Hematopoietic multipotent progenitor cell treated with erythropoietin and hydrocortisone succinate and interleukin-3 and kit ligand, for 17 days (in vitro differentiated cells): Measurements from ENCODE around the gene ATRNL1.
"Not testable (repeated sequence)": the region's sequence is repeated elsewhere in the genome, so short reads cannot be mapped to it uniquely, and the experiment has no call there.

Experiments used
- DNase-seq: peaks from one replicate; pipeline ENCODE4 v3.0.0-alpha.2; 2015; ENCODE audit warnings: low spot score

ATRNL1 gene

DNA sequence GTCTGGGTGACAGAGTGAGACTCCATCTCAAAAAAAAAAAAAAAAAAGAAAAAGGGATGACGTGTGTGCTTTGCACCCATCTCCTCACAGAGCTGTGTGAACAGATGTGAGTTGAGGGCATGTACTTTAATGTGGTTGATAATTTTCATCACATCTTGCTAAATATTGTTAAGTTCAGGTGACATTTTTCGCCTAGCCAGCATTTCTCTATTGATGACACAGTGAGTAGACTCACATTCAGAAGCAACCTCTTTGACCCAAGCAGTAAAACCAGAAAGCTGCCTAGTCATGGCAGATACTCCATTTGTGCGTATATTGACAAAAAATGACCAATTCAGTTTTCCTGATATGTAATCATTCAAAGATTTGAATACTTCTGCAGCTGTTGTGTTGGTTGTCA, 126.0 kb downstream of the ATRNL1 start:
- DNase-seq, result no peak

DNA sequence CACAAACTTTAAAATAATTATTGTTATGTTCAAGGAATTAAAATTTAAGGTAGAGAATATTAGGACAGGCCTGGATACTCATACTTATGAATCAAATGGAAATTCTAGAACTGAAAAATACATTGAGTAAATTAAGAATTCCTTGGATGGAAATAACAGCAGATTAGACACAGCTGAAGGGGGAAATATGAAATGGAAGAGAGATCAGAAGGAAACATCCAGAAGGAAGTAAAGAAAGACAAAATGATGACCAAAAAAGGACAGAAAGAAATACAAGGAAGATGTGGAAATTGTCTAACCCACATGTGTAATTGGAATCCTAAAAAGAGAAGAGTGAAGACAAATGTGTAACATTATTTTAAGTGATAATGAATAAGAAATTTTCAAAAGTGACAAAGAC, 128.9 kb downstream of the ATRNL1 start:
- DNase-seq, result no peak

DNA sequence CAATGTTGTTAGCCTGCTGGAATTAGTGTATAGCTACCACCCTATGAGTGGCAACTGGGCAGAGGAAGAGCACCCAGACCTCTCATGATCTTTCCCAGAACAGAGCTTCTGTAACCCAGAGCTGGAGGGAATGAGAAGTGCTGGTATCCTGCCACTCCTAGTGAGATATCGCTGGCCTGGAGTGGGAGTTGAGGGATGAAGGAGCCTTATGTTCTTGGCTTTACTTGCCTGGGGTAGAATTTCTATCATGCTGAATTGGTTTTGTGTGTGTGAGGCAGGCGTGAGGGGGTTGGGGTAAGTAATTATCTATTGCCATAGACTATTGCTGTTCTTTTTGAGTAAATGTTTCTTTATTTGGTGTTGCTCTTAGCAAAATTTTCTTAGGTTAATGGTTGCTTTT, 146.6 kb downstream of the ATRNL1 start:
- no peak for DNase-seq

DNA sequence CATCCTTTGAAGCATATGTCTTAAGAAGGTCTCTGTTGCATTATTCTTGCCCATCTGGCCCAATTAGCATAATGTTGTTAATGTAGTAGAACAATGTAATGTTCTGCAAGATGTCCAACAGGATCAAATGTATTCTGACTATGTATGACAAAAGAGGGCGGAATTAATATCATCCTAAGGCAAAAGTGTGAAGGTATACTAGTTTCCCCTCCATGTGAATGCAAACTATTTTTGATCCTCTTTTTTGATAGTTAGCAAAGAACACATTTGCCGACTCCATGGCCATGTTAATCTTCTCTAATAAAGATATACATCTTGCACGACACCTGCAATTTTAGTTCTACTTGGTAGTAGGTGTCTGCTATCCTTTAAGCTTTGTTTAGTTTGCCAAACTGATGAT, 157.6 kb downstream of the ATRNL1 start:
- DNase-seq, result no peak

DNA sequence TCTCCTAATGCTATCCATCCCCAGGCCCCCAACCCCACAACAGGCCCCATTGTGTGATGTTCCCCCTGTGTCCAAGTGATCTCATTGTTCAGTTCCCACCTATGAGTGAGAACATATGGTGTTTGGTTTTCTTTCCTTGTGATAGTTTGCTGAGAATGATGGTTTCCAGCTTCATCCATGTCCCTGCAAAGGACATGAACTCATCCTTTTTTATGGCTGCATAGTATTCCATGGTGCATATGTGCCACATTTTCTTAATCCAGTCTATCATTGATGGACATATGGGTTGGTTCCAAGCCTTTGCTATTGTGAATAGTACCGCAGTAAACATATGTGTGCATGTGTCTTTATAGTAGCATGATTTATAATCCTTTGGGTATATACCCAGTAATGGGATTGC, 160.6 kb downstream of the ATRNL1 start:
- DNase-seq, result not testable (repeated sequence)

DNA sequence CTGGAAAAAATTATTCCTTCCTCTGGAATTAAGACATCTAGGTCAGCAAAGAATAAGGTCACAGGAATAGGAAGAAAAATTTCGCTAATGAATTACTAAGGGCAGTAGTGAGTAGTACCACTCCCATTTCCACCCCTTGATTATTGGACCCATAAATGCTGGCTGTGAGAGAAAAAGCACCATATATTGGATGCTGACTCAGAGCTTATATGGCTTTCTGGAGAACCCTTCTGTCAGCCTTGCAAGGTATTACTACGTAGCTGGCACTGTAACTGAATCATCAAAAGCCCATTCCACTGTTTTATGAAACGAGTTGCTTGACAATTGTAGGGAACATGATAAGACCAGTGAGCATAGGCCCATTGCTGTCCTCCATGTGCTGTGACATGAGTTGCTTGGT, 179.3 kb downstream of the ATRNL1 start:
- no peak for DNase-seq

DNA sequence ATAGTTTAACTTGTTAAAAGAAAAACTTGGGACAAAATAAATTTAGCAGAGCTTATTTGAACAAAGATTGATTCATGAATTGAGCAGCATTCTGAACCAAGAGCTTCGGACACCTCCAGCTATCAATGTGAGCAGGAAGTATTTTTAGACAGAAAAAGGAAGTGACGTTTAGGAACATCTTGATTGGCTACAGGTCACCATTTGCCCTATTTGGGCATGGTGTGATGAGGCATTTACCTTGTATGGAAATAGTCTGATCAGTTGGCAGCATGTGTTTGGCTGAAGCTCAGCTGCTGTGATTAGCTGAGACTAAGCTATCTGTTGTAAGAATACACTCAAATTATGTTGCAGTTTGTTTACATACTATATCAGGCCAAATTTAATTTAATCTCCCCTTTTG, 185.1 kb downstream of the ATRNL1 start:
- DNase-seq, result no peak

DNA sequence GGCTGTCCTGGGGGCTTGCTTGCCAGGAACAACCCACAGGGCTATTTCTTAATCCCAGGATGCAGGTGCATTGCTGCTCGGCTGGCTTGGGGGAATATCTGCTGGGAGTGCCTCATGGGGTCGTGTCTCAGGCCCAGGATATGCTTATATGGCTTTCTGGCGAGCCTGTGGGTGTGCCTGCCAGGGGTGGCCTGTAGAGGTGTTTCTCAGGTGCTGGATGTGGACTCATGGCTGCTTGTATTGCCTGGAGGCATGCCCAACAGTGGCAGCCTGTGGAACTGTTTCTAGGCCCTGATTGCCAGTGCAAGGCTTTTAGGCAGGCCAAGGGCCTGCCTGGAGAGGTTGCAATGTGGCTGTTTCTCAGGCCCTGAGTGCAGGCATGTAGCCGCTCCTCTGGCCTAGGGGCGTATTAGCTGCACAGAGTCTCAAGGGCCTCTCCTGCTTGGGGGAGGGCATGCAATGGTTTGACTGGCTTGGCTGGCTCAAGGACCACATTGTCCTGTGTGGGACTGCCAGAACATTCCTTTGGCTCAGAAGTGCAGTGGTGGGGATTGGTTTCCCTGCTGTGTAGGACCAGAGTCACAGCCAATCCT, 202.1 kb downstream of the ATRNL1 start:
- no peak for DNase-seq

DNA sequence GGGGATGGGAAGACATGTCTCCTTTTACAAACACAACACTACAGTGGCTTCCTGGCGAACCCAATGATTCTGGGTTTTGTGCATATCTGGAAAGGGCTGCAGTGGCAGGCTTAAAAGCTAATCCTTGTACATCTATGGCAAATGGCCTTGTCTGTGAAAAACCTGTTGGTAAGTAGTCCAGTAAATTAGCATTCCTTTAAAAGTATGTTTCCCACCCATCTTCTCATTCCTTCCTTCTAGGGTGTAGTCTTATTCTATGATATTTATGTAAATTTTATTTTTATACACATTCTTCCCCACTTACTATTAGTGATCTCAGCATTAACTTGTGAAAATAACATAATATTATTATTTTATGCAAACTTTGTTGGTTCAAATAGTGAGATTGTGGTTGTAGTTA, 206.9 kb downstream of the ATRNL1 start:
- no peak for DNase-seq

DNA sequence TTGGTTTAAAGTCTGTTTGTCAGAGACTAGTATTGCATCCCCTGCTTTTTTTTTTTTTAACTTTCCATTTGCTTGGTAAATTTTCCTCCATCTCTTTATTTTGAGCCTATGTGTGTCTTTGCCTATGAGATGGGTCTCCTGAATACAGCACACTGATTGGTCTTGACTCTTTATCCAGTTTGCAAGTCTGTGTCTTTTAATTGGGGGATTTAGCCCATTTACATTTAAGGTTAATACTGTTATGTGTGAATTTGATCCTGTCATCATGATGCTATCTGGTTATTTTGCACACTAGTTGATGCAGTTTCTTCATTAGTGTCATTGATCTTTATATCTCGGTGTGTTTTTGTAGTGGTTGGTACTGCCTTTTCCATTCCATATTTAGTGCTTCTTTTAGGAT, 226.5 kb downstream of the ATRNL1 start:
- DNase-seq, result not testable (repeated sequence)

DNA sequence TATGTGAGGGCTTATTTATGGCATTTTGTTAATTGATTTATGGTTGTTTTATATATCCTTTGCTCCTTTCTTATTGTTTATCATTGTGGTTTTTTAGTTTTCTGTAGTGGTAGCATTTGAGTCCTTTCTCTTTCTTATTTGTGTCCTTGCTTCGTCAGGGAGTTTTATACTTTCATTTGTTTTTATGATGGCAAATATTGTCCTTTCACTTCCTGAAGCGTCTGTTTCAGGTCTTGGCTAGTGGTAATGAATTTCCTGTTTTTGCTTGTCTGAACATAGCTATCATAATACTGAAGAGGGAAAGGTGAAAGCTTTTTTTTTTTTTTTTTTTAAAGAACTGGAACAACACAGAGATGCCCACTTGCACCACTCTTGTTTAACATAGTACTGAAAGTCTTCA, 228.2 kb downstream of the ATRNL1 start:
- DNase-seq, result no peak

DNA sequence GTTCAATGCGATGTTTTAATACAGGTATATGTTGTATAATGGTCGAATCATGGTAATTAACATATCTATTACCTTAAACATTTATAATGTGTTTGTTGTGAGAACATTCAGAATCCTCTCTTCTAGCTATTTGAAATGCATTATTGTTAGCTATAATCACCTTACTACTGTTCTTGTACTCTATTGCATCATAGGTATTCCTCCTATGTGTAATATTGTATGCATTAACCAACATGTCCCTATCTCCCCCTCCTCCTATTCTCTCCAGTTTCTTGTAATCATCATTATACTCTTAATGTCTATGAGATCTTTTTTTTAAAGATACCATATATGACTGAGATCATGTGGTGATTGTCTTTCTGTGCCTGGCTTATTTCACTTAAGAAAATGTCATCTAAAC, 235.2 kb downstream of the ATRNL1 start:
- DNase-seq, result no peak

DNA sequence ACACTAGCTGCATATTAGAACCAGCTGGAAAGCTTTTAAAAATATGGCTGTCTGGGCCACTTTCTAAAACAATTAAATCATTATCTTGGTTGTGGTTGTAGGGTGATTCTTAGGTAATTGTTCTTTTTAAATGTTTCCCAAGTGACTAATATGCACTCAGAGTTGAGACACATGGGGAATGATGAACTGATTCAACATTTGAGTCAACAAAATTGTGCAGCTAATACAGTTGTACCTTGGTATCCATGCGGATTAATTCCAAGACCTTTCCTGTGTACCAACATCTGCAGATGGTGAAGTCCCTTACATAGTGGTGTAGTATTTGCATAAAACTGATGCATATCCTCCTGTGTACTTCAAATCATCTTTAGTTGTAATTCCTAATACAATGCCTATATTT, 242.2 kb downstream of the ATRNL1 start:
- no peak for DNase-seq

DNA sequence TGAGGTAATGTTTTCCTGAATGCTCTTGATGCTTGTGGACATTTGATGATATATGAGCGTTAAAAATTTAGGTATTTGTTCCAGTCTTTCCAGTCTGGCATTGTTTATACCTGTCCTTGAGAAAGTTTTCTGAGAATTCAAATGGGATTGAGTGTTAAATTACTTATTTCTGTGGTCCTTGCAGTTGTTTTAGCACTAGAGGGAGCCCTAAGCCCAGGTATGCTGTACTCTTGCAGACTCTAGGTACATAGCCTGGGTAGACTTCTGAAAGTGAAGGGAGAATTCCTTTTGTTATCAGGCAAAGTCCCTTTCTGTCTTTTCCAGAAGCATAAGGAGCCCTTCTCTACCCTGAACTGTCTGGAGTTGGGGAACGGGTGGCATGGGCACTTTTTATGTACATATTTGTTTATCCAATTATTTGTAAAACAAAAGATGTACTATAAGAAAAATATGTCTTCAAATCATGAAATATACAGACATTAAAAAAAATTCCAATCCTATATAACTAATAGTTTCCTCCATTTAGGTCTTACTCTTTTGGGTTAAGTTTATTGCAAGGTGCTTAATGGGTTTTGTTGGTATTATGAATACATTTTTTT, 262.1 kb downstream of the ATRNL1 start:
- DNase-seq, result peak; percentile 10

DNA sequence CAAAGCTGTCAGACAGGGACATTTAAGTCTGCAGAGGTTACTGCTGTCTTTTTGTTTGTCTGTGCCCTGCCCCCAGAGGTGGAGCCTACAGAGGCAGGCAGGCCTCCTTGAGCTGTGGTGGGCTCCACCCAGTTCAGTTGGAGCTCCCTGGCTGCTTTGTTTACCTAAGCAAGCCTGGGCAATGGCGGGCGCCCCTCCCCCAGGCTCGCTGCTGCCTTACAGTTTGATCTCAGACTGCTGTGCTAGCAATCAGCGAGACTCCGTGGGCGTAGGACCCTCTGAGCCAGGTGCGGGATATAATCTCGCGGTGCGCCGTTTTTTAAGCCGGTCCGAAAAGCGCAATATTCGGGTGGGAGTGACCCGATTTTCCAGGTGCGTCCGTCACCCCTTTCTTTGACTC, 274.8 kb downstream of the ATRNL1 start:
- not testable (repeated sequence) for DNase-seq

DNA sequence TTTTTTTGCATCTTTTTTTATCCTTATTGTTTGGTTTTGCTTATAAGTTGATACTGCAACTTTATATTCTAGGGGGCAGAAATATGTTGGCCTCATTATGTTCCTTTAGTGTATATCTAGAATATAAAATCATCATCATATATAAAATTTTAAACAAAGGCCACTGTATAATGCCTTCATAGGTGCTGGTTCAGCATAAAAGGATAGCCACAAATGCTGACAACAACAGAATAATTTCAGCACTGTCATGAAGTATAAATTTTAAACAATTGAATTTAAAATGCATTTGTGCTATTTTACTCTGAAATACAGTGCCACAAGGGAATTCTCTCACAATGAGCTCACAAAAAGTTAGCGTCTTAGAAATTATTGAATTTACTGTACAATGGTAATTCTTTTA, 285.9 kb downstream of the ATRNL1 start:
- no peak for DNase-seq

DNA sequence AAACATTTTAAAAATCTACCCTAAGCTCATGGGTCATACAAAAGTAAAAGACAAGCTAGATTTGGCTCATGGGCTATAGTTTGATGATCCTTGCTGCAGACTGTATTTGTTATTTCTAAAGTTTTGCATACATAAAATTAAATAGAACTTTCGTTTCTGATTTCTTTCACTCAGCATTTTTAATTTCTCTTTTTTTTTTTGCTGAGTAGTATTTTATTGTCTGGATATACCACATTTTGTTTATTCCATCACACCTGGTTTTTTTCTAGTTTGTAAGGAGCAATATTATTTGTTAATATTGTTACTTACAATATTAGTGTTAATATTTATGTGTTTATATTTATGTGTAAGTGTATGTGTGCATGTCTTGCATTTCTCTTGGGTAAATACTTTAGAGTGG, 291.5 kb downstream of the ATRNL1 start:
- no peak for DNase-seq

DNA sequence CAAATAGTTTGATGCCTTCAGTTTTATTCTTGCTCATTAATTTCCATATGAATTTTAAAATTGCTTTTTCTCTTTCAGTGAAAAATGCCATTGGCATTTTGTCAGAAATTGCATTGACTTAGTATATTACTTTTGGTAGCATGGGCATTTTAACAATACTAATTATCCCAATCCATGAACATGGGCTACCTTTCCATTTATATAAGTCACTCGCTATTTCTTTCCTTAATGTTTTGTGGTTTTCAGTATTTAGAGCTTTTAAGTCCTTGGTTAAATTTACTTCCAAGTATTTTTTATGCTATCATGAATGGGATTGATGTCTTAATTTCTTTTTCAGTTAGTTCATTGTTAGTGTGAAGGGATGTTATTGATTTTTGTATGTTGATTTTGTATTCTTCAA, 297.4 kb downstream of the ATRNL1 start:
- DNase-seq, result no peak

DNA sequence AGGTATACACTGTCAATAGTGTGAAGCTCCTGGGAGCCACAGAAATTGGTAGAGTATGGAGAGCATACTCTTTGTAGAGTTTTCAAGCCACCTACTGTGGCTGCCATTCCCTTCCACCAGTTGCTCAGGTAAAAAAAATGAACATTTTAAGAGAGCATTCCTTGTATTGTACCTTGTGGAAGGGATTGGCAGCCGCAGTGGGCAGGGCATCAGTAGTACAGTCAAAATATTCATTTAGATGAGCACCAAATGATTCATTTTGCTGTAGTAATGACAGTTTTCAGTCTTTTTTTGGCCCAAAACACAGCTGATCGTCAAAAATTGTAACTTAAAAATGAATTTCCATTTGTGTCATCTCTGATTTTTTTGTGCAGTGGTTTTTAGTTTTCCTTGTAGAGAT, 304.9 kb downstream of the ATRNL1 start:
- DNase-seq, result no peak

DNA sequence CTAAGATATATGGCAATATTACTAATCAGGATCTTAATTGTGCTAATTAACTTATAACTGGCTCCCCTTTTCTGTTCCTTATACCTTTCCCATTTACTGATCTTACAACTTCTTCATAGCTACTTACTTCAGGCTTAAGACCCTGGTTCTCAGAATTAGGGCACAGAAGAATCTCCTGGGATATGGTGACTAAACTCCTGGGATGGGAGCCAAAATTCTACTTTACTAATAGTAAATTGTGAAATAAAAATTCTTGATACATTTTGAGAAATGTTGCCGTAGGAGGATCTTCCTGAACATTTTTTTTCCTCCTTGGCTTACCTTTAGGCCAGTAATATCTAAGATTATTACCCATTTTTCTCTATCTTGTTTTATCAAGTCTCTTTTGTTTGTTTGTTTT, 309.5 kb downstream of the ATRNL1 start:
- DNase-seq, result no peak

DNA sequence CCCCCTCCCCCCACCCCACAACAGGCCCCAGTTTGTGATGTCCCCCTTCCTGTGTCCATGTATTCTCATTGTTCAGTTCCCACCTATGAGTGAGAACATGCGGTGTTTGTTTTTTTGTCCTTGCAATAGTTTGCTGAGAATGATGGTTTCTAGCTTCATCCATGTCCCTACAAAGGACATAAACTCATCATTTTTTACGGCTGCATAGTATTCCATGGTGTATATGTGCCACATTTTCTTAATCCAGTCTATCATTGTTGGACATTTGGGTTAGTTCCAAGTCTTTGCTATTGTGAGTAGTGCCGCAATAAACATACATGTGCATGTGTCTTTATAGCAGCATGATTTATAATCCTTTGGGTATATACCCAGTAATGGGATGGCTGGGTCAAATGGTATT, 312.7 kb downstream of the ATRNL1 start:
- DNase-seq, result not testable (repeated sequence)

DNA sequence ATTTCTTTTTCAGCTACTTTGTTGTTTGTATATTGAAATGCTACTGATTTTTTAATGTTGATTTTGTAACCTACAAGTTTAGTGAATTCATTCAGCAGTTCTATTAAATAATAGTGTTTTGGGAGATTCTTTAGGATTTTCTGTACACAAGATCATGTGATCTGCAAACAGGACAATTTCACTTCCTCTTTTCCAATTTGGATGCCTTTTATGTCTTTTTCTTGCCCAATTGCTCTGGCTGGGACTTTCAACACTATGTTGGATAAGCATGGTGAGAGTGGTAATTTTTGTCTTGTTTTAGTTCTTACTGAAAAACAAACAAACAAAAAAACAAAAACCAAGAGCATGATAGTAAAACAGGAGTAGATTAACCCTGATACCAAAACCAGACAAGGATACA, 316.2 kb downstream of the ATRNL1 start:
- DNase-seq, result no peak

DNA sequence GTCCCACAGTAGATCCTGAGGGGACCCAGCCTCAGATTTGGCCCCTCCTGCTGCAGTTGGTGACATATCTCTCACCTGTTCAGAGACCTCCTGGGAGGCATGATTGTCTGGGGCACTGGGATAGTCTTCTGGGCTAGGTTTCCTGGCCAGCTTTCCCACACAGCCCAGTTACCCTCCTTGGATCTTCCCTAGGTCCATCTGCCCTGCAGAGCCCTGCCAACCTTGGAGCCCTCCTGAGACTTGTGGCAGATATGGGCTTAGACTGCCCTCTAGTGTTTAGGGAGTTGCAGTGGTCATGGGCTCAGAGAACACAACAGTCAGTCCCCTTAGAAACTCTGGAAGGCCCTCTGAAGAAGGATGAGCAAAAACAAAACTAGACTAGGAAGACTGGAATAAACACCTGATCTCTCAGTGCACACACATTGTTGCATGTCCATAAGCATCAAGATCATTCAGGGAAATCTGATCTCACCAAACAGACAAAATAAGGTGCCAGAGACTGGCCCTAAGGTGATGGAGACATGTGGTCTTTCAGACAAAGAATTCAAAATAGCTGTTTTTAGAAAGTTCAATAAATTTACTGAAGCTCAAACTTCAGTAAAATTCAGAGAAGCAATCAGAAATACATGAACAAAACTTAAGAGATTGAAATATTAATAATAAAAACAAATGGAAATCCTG, 324.6 kb downstream of the ATRNL1 start:
- peak; percentile 25 for DNase-seq

DNA sequence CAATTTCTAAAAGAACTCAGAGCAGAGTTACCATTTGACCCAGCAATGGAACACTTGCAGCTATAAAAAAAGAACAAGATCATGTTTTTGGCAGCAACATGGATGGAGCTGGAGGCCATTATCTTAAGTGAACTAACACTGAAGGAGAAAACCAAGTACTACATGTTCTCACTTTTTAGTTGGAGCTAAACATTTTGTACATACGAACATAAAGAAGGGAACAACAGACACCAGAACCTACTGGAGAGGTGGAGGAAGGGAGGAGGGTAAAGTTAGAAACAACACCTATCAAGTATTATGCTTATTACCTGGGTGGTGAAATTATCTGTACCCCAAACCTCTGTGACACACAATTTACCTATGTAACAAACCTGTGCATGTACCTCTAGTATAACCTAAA, 329.5 kb downstream of the ATRNL1 start:
- DNase-seq, result no peak
